IMR-90 (cell line): Measurements from ENCODE around the gene NPHP4. TPM values are rescaled to one million over a fixed set of nuclear protein-coding genes. Genes with fewer than 3 reads are reported as not detected.

Experiments used
- ATAC-seq: fragments of 200-7000 bp; cut with Tn5 transposase; 2 replicates; pipeline ENCODE4 v1.9.1; 2020; ENCODE audit warnings: low read depth, mild to moderate bottlenecking, moderate library complexity
- BruUV-seq: library from RNA; stranded (reverse); fragments of 400-500 nt; replicated peaks from 2 replicates; lab custom pipeline; 2021; lab: Mats Ljungman, UMichigan
- CTCF ChIA-PET: fragments of 300-600 bp; formaldehyde crosslinking; extraction: SDS; loops from one replicate; lab custom pipeline; 2021; ENCODE audit warnings: antibody characterized with exemption; lab: Yijun Ruan, JAX
- POLR2A ChIA-PET: fragments of 300-600 bp; sonication (Branson Sonifier 250); formaldehyde crosslinking; loops from one replicate; lab custom pipeline; 2022; ENCODE audit warnings: antibody characterized with exemption; ENCODE audit not compliant: unreplicated experiment; lab: Charles Lee
- DNase-seq: peaks from one replicate; pipeline ENCODE4 v3.0.0; 2013
- H2AFZ ChIP-seq: replicated peaks from 2 replicates; pipeline ENCODE3; 2013; ENCODE audit warnings: low read length, mild to moderate bottlenecking; ENCODE audit not compliant: poor library complexity
- H2AK5ac ChIP-seq: 2 replicates; pipeline ENCODE4 v1.6.1; 2013; ENCODE audit warnings: low read depth, low read length, inconsistent platforms
- H2AK9ac ChIP-seq: replicated peaks from 2 replicates; pipeline ENCODE3; 2013; ENCODE audit warnings: mild to moderate bottlenecking, low read depth, low read length, moderate library complexity; ENCODE audit not compliant: poor library complexity
- H2BK120ac ChIP-seq: 2 replicates; pipeline ENCODE4 v1.6.1; 2013; ENCODE audit warnings: low read depth, low read length, inconsistent platforms
- H2BK15ac ChIP-seq: 3 replicates; pipeline ENCODE4 v1.6.1; 2013; ENCODE audit warnings: low read depth, low read length, inconsistent platforms
- H2BK20ac ChIP-seq: 2 replicates; pipeline ENCODE4 v1.6.1; 2013; ENCODE audit warnings: low read depth, mild to moderate bottlenecking, inconsistent platforms, low read length, moderate library complexity
- H2BK5ac ChIP-seq: 2 replicates; pipeline ENCODE4 v1.6.1; 2013; ENCODE audit warnings: mild to moderate bottlenecking, low read depth, low read length, inconsistent platforms; ENCODE audit not compliant: poor library complexity, severe bottlenecking
- H3K14ac ChIP-seq: replicated peaks from 2 replicates; pipeline ENCODE4 v1.6.1; 2013; ENCODE audit warnings: low read depth, low read length, inconsistent platforms
- H3K18ac ChIP-seq: 2 replicates; pipeline ENCODE4 v1.6.1; 2013; ENCODE audit warnings: low read depth, low read length, control low read depth
- H3K23ac ChIP-seq: 2 replicates; pipeline ENCODE4 v1.6.1; 2013; ENCODE audit warnings: low read depth, low read length, inconsistent platforms
- H3K27ac ChIP-seq: 2 replicates; pipeline ENCODE4 v1.5.1; 2013; ENCODE audit warnings: mild to moderate bottlenecking, control low read depth, low read length; ENCODE audit not compliant: insufficient read depth
- H3K27me3 ChIP-seq: 2 replicates; pipeline ENCODE4 v1.6.1; 2013; ENCODE audit warnings: low read length; ENCODE audit not compliant: control insufficient read depth, insufficient read depth
- H3K36me3 ChIP-seq: 2 replicates; pipeline ENCODE4 v1.6.1; 2013; ENCODE audit warnings: low read length, mixed read lengths; ENCODE audit not compliant: control insufficient read depth, insufficient read depth
- H3K4ac ChIP-seq: 2 replicates; pipeline ENCODE4 v1.6.1; 2013; ENCODE audit warnings: low read depth, low read length, inconsistent platforms
- H3K4me1 ChIP-seq: 2 replicates; pipeline ENCODE4 v1.6.1; 2013; ENCODE audit warnings: low read length, mixed read lengths; ENCODE audit not compliant: control insufficient read depth, insufficient read depth
- H3K4me2 ChIP-seq: 2 replicates; pipeline ENCODE4 v1.6.1; 2013; ENCODE audit warnings: low read depth, mild to moderate bottlenecking, control low read depth, low read length, moderate library complexity
- H3K4me3 ChIP-seq: 2 replicates; pipeline ENCODE4 v1.5.1; 2013; ENCODE audit warnings: low read depth, mild to moderate bottlenecking, control low read depth, low read length, moderate library complexity; ENCODE audit not compliant: insufficient read depth
- H3K56ac ChIP-seq: 2 replicates; pipeline ENCODE4 v1.6.1; 2013; ENCODE audit warnings: low read length, inconsistent platforms; ENCODE audit not compliant: insufficient read depth; ENCODE audit errors: extremely low read depth
- H3K79me1 ChIP-seq, 2 experiments: 2 replicates each; pipeline ENCODE4 v1.6.1; 2013; ENCODE audit warnings: low read length in 2 of 2, inconsistent platforms in 1 of 2, low read depth in 1 of 2
- H3K9ac ChIP-seq: 2 replicates; pipeline ENCODE4 v1.6.1; 2013; ENCODE audit warnings: low read depth, low read length, control low read depth
- H3K9me1 ChIP-seq: 2 replicates; pipeline ENCODE4 v1.6.1; 2013; ENCODE audit warnings: low read length, inconsistent platforms; ENCODE audit not compliant: insufficient read depth
- H3K9me3 ChIP-seq: 2 replicates; pipeline ENCODE4 v1.6.1; 2013; ENCODE audit warnings: low read length; ENCODE audit not compliant: control insufficient read depth, insufficient read depth
- H4K20me1 ChIP-seq: 2 replicates; pipeline ENCODE4 v1.6.1; 2013; ENCODE audit warnings: low read length, inconsistent platforms; ENCODE audit not compliant: insufficient read depth
- H4K5ac ChIP-seq: 2 replicates; pipeline ENCODE4 v1.6.1; 2013; ENCODE audit warnings: mild to moderate bottlenecking, low read depth, low read length, control low read depth
- H4K8ac ChIP-seq, 2 experiments: 2 replicates each; pipeline ENCODE4 v1.6.1; 2013; ENCODE audit warnings: low read depth in 2 of 2, low read length in 2 of 2, control low read depth in 1 of 2, inconsistent platforms in 1 of 2
- H4K91ac ChIP-seq: 2 replicates; pipeline ENCODE4 v1.6.1; 2013; ENCODE audit warnings: low read depth, low read length, inconsistent platforms; ENCODE audit not compliant: insufficient read depth
- CEBPB ChIP-seq: IDR thresholded peaks from 2 replicates; pipeline ENCODE4 v1.6.1; 2012; ENCODE audit warnings: low read depth, low read length, improper control_type of control experiment
- NFE2L2 ChIP-seq: fragments of 150-350 bp; IDR thresholded peaks from 2 replicates; pipeline ENCODE4 v1.6.1; 2016; ENCODE audit warnings: low read depth, mild to moderate bottlenecking, low read length
- RAD21 ChIP-seq: IDR thresholded peaks from 2 replicates; pipeline ENCODE4 v1.6.1; 2012; ENCODE audit warnings: low read length, improper control_type of control experiment
- RFX5 ChIP-seq: IDR thresholded peaks from 2 replicates; pipeline ENCODE4 v1.8.0; 2012; ENCODE audit warnings: low read depth, mild to moderate bottlenecking, low read length, moderate library complexity
- whole genome bisulfite sequencing, 2 experiments: methylation state at CpG; one replicate each; pipeline versions ENCODE4 v1.1.5 to v1.1.7; 2013; ENCODE audit warnings: missing lambda C conversion rate in 2 of 2; ENCODE audit not compliant: insufficient read length in 1 of 2; ENCODE audit errors: extremely low coverage in 2 of 2; 5-methylcytosine and 5-hydroxymethylcytosine counted together
- dilution Hi-C: fragments of 300-500 bp; cut with HindIII; formaldehyde crosslinking; loops from one replicate; pipeline ENCODE4 v1.14.3; 2018; ENCODE audit warnings: low sequenced_read_pairs; ENCODE audit not compliant: unreplicated experiment
- in situ Hi-C: fragments of 300-500 bp; cut with MboI; formaldehyde crosslinking; loops from 3 replicates; pipeline ENCODE4 v1.14.3; 2019; ENCODE audit warnings: low sequenced_read_pairs, inconsistent platforms, mixed read lengths
- intact Hi-C: fragments of 100-400 bp; cut with micrococcal nuclease; formaldehyde crosslinking; loops from 2 replicates; pipeline ENCODE4 v1.10.0; 2022
- polyA plus RNA-seq, 3 experiments: library from polyadenylated mRNA; depleted of rRNA; stranded (reverse); fragments of >200 nt; gene quantifications; 2 replicates each; pipeline ENCODE4 v1.2.3, GENCODE V29; 2012; ENCODE audit warnings: low replicate concordance in 1 of 3
- total RNA-seq: library from RNA; depleted of rRNA; stranded (reverse); fragments of >200 nt; gene quantifications from 2 replicates; pipeline ENCODE4 v1.2.3, GENCODE V29; 2012
- TF ChIP-seq, protein P1 (sequence below): fragments of 150-350 bp; IDR thresholded peaks from 2 replicates; pipeline ENCODE4 v1.6.1; 2017; ENCODE audit warnings: mild to moderate bottlenecking, antibody characterized with exemption, low read length, low read depth

NPHP4 gene
- total and polyA plus RNA-seq, 2 of the 4 experiments (the other 2 are of a cell fraction) = 2.0 to 5.5 TPM

- no peak overlapping the region for H2BK5ac ChIP-seq
- DNase-seq (no peak), ATAC-seq (no peak)
- H3K9ac ChIP-seq = no peak overlapping the region
- no peak overlapping the region for H2AFZ ChIP-seq
- no peak overlapping the region for H3K4ac ChIP-seq
- H3K27me3 ChIP-seq = no peaks in the 10 kb centered on the region
- H3K23ac ChIP-seq = no peak overlapping the region
- POLR2A ChIA-PET = no interaction called here
- in situ Hi-C loops = no loop called here
- no peak overlapping the region for H2AK9ac ChIP-seq
- CTCF ChIA-PET = no interaction called here
- no peak overlapping the region for H4K5ac ChIP-seq
- no peaks in the 10 kb centered on the region for H3K79me1 ChIP-seq
- no peak overlapping the region for H3K14ac ChIP-seq
- 45% methylated on average over 2 of the region's 7 CpGs; no CpG with 5 or more reads in 1 of the 2 experiments for WGBS, 2 experiments
- H2BK15ac ChIP-seq = no peak overlapping the region
- 0 out of 2 replicates have a peak, but pooled peaks cover 3% of the 10 kb centered on the region for H3K9me1 ChIP-seq
- no peak overlapping the region for H3K18ac ChIP-seq
- no TSS peak for BruUV-seq
- H2BK120ac ChIP-seq = no peak overlapping the region
- no peak overlapping the region for H3K27ac ChIP-seq
- no peaks in the 10 kb centered on the region for H3K4me1 ChIP-seq
- no peak overlapping the region for H3K56ac ChIP-seq
- peaks cover 5% of the 10 kb centered on the region; the same call in 1 of the 2 replicates for H3K36me3 ChIP-seq
- intact Hi-C loops = no loop called here
- H3K4me3 ChIP-seq = no peak overlapping the region
- dilution Hi-C loops = no loop called here
- H3K9me3 ChIP-seq = no peaks in the 10 kb centered on the region
- no peak overlapping the region for H3K4me2 ChIP-seq
- no peak overlapping the region for H4K91ac ChIP-seq
- TF ChIP-seq RFX5 (no peak), RAD21 (no peak), NFE2L2 (no peak), CEBPB (no peak)
- TF ChIP-seq, protein P1, sequence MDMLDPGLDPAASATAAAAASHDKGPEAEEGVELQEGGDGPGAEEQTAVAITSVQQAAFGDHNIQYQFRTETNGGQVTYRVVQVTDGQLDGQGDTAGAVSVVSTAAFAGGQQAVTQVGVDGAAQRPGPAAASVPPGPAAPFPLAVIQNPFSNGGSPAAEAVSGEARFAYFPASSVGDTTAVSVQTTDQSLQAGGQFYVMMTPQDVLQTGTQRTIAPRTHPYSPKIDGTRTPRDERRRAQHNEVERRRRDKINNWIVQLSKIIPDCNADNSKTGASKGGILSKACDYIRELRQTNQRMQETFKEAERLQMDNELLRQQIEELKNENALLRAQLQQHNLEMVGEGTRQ = no peak
- no peak overlapping the region for H4K8ac ChIP-seq
- no peaks in the 10 kb centered on the region for H4K20me1 ChIP-seq
- no peak overlapping the region for H2BK20ac ChIP-seq
- H2AK5ac ChIP-seq = no peak overlapping the region
Measured at GRCh38 chr1:5865774-5866173, 126.5 kb downstream of the NPHP4 start.
